Measurements from ENCODE around the gene TAGLN.

- TF ChIP-seq TAF1 (IDR thresholded peaks at IDR 0.05; ENCODE audit: low read depth, low read length) (no peak), POLR2A (IDR thresholded peaks at IDR 0.05; ENCODE audit: low read depth, low read length) (no peak), POLR2AphosphoS5 (IDR thresholded peaks at IDR 0.05; ENCODE audit: low read depth, low read length) (no peak), SPI1 (IDR thresholded peaks at IDR 0.05; ENCODE audit: low read depth, low read length) (no peak), PAX5 (IDR thresholded peaks at IDR 0.05; ENCODE audit: insufficient read depth, low read length, severe bottlenecking) (no peak), POU2F2 (IDR thresholded peaks at IDR 0.05; ENCODE audit: low read depth, low read length) (no peak)
Measured at GRCh38 chr11:117192401-117192875, 6.7 kb upstream of the TAGLN start.
